ENCODE measurements around the gene CRYBA4. TPM values are rescaled to one million over a fixed set of nuclear protein-coding genes. Genes with fewer than 3 reads are reported as not detected.

The CRYBA4 gene
- total and polyA plus RNA-seq, 7 donors: not detected

- no peaks in the 10 kb centered on the region for H3K27me3 ChIP-seq (ENCODE audit: insufficient read depth in 3 of 3, low read length in 2 of 3)
- intact Hi-C loops (cut with DNase I): no loop called here
- H3K9me3 ChIP-seq: no peaks in the 10 kb centered on the region
- ATAC-seq (no peak), DNase-seq (no peak)
- H3K4me3 ChIP-seq: no peak overlapping the region
- H3K36me3 ChIP-seq (ENCODE audit: insufficient read depth in 1 of 2, low read depth in 1 of 2): no peaks in the 10 kb centered on the region
- H3K27ac ChIP-seq: no peak overlapping the region
- WGBS, 3 donors: 47 to 55% (median 50%) methylated on average over 8 of the region's 8 CpGs
- TF ChIP-seq CTCF (IDR thresholded peaks at IDR 0.05): no peak
- peaks cover 4% of the 10 kb centered on the region for H3K4me1 ChIP-seq
These were observed 21.0 kb downstream of the CRYBA4 start for GRCh38 chr22:26642465-26643417.

- Histone ChIP-seq H3K9me3 (no peaks in the 10 kb centered on the region), H3K36me3 (ENCODE audit: insufficient read depth in 1 of 2, low read depth in 1 of 2) (no peaks in the 10 kb centered on the region), H3K27me3 (ENCODE audit: insufficient read depth in 3 of 3, low read length in 2 of 3) (no peaks in the 10 kb centered on the region), H3K4me1 (peaks cover 4% of the 10 kb centered on the region), H3K27ac (no peak overlapping the region), H3K4me3 (no peak overlapping the region)
- no peak for TF ChIP-seq CTCF (IDR thresholded peaks at IDR 0.05)
- intact Hi-C loops (cut with DNase I): no loop called here
- DNase-seq (no peak), ATAC-seq (no peak)
- 84 to 89% (median 85%) methylated on average over 15 of the region's 15 CpGs for WGBS, 3 donors
These were observed 21.8 kb downstream of the CRYBA4 start for GRCh38 chr22:26643418-26644100.

GRCh38 chr22:26646158-26646557, 24.4 kb downstream of the CRYBA4 start:
- Histone ChIP-seq H3K36me3 (ENCODE audit: insufficient read depth in 1 of 2, low read depth in 1 of 2) (no peaks in the 10 kb centered on the region), H3K4me3 (no peak overlapping the region), H3K9me3 (no peaks in the 10 kb centered on the region), H3K27me3 (ENCODE audit: insufficient read depth in 3 of 3, low read length in 2 of 3) (no peaks in the 10 kb centered on the region), H3K4me1 (peaks cover 4% of the 10 kb centered on the region), H3K27ac (no peak overlapping the region)
- no peak for ATAC-seq
- intact Hi-C loops (cut with DNase I): no loop called here
- DNase-seq: no peak
- TF ChIP-seq CTCF (IDR thresholded peaks at IDR 0.05): no peak
- WGBS, 3 donors: 52 to 57% (median 53%) methylated on average over 5 of the region's 5 CpGs

- no peaks in the 10 kb centered on the region for H3K36me3 ChIP-seq (ENCODE audit: insufficient read depth in 1 of 2, low read depth in 1 of 2)
- peaks cover 0 to 4% (median 1%) of the 10 kb centered on the region in 3 donors for H3K27me3 ChIP-seq (ENCODE audit: insufficient read depth in 3 of 3, low read length in 2 of 3)
- no peak for TF ChIP-seq CTCF (IDR thresholded peaks at IDR 0.05)
- DNase-seq (no peak), ATAC-seq (no peak)
- no peaks in the 10 kb centered on the region for H3K9me3 ChIP-seq
- WGBS, 3 donors: 24 to 36% (median 28%) methylated on average over 17 of the region's 17 CpGs
- H3K27ac ChIP-seq: no peak overlapping the region
- peaks cover 4% of the 10 kb centered on the region for H3K4me1 ChIP-seq
- intact Hi-C loops (cut with DNase I): no loop called here
- H3K4me3 ChIP-seq: no peak overlapping the region
These were observed 26.3 kb downstream of the CRYBA4 start for GRCh38 chr22:26648011-26648497.

All from psoas muscle (tissue), 8 donors.